NCI-H2029 treated with DMSO at 0.1 percent for 48 hours (cell line): Measurements from ENCODE around the gene RNF4.
"Not testable (repeated sequence)": the region's sequence is repeated elsewhere in the genome, so short reads cannot be mapped to it uniquely, and the experiment has no call there.

Experiments used
- DNase-seq: peaks from one replicate; lab custom pipeline; 2025; lab: John Stamatoyannopoulos, UW

The RNF4 gene

GRCh38 chr4:2487632-2488031, 18.7 kb downstream of the RNF4 start:
- no peak for DNase-seq

GRCh38 chr4:2489081-2489805, 20.3 kb downstream of the RNF4 start:
- DNase-seq = no peak

DNA sequence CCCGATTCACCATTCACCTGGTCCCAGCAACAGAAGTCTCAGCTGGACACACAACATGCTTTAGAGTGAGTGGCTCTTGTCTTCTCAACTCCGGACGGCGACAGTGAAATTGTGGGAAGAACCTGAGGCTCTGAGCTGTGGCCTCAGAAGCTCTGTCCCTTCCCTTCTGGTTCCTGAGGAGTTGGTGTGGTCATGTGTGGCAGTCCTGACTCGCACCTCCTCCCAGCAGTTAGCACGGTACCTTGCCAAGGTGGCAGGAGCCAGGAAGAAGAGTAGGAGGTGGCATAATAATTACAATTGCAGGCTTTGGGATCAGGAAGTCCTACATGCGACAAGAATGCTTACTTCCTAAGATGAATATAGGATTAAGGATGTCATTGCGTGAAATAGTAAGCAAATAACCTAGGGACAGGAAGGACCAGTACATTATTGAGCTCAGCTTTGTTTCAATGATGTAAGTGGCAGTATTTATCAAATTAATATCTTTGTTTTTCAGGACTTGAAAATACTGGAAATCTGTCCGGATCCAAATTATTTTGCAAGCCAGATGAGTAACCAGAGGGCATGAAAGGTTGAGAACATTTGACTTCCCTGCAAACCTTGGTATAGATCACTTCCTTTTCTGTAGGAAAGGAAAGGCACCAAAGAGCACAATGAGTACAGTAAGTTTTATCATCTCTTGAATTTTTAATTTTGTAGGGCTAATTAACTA, 21.1 kb downstream of the RNF4 start:
- DNase-seq = no peak

- no peak for DNase-seq
Measured at GRCh38 chr4:2492970-2493369, 24.1 kb downstream of the RNF4 start.

DNA sequence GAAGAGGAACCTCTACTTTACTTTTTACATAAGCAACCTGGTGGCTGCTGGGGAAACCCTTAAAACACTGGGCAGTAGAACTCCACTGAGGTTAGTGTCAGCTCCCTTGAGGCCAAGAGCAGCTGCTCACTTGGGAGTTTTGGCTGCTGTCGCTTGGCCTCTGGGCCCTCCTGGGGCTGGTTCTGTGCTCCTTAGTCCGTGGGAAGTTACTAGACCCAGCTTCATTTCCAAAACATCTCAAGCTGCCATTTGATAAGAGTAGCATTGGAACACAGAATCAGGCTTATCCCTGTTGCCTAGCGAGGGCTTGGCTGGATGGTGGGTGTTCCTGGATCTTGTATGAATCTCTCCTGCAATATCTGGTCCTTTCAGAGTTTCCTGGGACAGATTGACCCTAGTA, 26.1 kb downstream of the RNF4 start:
- no peak for DNase-seq

- DNase-seq = no peak
Measured at GRCh38 chr4:2497324-2497723, 28.4 kb downstream of the RNF4 start.

GRCh38 chr4:2497931-2498330, 29.0 kb downstream of the RNF4 start:
- no peak for DNase-seq

DNA sequence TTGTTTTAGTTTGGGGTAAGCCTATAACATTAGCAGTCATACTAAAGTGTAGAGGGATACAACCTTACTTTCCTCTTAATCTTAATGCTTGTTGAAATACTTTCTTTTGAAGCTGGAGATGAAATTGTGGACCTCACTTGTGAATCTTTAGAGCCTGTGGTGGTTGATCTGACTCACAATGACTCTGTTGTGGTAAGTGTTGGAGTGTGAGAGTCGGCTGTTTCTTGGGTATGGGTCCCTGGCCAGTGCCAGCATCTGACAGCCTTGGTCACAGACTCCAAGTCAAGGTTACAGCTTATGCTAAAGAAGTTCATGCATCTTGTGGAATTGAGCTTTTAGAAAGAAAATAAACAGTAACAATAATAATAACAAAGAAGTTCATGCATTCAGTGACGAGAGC, 31.6 kb downstream of the RNF4 start:
- no peak for DNase-seq

- no peak for DNase-seq
Measured at GRCh38 chr4:2501034-2501594, 32.2 kb downstream of the RNF4 start.

DNA sequence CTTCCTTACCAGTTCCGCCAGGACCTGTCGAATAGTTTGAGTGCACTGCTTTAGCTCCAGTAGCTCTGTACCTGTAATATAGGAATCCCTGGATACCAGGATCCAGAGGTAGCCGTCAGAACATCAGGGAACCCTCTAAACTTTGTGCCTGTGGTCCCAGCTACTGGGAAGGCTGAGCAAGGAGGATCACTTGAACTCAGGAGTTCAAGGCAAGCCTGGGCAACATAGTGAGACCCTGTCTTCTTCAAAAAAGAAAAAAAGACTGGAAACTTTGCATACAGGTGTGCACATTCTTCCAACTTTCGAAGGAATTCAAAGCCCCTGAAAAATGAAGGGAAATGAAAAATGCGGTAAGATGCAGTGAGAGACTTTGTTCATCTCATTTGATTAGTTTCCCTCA, 34.9 kb downstream of the RNF4 start:
- DNase-seq = no peak

DNA sequence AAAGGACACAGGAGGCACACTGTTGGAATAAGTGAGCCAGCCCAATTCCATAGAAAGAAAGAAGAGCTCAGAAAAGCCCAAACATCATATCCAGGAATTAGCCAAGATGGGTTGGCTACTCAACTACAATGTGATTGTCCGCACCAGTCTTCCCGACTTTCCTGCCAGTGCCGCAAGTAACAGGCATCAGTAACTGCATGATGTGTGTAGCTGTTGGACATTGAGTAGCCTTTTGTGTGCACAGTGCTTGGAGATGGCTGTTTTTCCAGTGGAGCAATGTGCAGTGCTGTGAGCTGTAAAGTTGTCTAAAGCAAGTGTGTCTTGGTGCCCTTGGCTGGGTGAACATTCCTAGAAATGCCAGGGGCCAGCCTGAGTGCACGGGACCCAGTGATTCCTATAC, 38.4 kb downstream of the RNF4 start:
- DNase-seq = no peak

- no peak for DNase-seq
Measured at GRCh38 chr4:2507855-2508254, 38.9 kb downstream of the RNF4 start.

GRCh38 chr4:2510351-2511259, 41.7 kb downstream of the RNF4 start:
- DNase-seq = no peak

- no peak for DNase-seq
Measured at GRCh38 chr4:2511645-2512131, 42.8 kb downstream of the RNF4 start.

- no peak for DNase-seq
Measured at GRCh38 chr4:2512396-2513135, 43.7 kb downstream of the RNF4 start.

DNA sequence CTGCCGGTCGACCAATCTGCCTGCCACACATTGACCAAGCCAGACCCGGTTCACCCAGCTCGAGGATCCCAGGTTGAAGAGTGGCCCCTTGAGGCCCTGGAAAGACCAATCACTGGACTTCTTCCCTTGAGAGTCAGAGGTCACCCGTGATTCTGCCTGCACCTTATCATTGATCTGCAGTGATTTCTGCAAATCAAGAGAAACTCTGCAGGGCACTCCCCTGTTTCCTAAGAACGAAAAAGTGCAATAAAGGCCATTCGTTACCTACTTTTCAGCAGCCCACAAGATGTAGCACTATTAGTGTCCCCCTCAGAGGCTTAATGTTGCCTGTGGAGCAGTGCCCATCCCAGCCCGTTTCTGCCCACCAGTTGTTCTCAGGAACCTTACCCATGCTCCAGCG, 45.3 kb downstream of the RNF4 start:
- not testable (repeated sequence) for DNase-seq

DNA sequence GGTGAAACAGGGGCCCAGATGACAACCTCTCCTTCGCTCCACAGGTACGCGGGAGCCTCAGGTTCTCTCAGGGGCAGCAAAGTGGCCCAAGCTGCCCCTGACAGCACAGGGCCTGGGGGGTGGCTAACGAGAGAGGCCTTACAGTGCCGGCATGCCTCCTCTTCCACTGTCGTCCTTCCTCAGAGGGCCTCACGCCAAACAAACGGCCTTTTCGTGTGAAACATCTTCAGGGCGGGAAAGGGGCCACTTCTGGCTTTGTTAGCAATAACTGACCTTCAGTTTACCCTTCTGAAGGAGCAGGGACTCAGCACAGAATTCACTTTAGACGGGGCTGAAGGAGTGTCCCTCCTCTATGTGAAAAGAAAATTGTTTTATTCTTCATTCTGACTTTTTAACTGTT, 46.0 kb downstream of the RNF4 start:
- DNase-seq = not testable (repeated sequence)

DNA sequence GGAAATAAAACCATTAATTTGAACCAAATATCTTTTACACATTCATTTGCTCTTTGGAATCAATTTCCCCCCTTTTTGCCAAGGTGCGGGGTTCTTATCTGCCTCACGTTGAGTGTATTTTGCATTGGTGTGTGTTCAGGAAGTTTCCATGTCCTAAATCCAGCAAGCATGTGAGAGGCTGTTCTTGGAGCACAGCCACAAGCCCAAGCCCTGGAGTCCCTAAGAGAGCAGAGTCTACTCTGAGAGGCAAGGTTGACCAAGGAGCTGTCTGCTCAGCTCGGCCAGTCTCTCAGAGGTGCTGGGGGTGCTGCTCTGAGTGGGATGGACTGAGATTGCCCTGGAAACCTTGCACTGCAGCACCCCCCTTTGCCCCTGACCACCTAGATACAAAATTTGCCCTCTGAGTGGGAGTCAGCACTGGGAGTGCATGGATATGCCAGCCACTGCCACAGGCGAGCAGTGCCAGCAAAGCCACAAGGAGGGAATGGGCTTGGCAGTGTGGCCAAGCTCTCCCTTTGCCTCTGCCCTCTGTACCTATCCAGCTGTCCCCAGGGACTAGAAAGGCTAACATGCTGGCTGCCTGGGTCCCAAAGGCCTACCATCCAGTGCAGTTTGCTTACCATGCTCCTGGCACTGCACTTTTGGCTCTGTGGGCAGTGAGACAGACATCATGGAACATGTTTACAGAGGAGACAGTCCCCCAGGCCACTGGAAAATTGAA, 47.1 kb downstream of the RNF4 start:
- DNase-seq = no peak

GRCh38 chr4:2516635-2517034, 47.7 kb downstream of the RNF4 start:
- no peak for DNase-seq

DNA sequence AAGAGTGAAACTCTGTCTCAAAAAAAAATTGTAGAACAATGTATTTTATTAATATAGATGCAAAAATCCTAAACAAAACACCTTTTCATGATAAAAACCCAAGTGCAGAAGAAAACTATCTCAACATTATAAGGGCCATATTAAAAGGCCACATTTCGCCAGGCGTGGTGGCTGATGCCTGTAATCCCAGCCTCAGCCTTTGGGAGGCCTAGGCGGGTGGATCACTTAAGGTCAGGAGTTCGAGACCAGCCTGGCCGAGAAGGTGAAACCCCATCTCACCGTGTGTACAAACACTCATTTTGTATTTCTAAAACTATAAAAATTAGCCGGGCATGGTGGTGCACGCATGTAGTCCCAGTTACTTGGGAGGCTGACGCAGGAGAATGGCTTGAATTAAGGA, 57.7 kb downstream of the RNF4 start:
- no peak for DNase-seq

DNA sequence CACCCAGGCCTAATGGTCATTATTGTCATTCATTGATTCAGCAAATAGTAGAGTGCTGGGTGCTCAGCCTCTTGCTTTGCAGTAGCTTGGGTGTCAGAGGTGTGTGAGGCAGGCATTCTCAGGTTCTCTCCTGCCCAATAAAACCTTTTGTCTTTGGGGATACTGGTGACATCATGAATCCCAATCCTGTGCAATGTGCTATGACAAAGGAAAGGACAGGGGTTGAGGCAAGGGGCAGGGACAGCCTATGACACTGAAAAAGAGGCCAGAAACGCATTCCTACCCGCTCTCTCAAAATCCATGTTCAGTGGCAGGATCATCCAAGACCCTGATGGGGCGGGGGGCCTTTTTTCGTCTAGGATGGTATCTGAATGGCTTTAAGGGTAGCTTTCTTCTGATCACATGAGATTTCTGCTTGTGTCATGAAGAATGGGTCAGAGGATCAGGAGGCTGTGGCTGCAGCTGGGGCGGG, 66.0 kb downstream of the RNF4 start:
- no peak for DNase-seq
